Measurements from ENCODE around the gene IER2.

- TF ChIP-seq CTCF (conservative IDR thresholded peaks at IDR 0.05; ENCODE audit: low read depth, low read length) (peak; percentile 6; the same call in 1 of the 2 replicates), MAZ (IDR thresholded peaks at IDR 0.05; ENCODE audit: borderline replicate concordance, low read depth, low read length) (peak; percentile 84), POLR2A (IDR thresholded peaks at IDR 0.05; ENCODE audit: low read depth, low read length) (peak; percentile 100)
These were observed 2.9 kb downstream of the IER2 start for GRCh38 chr19:13152974-13153568.

Measured in IMR-90 (cell line).